SIG-M5 treated with dmso at 0.1 percent for 504 hours (cell line): ENCODE data around the gene HCAR2.
"Not testable (repeated sequence)": the region's sequence is repeated elsewhere in the genome, so short reads cannot be mapped to it uniquely, and the experiment has no call there.

Source experiments
- DNase-seq: peaks from one replicate; lab custom pipeline; 2025; ENCODE audit not compliant: unreplicated experiment; lab: John Stamatoyannopoulos, UW

Gene HCAR2

GRCh38 chr12:122668268-122668667, 34.9 kb downstream of the HCAR2 start:
- DNase-seq, result no peak

DNA sequence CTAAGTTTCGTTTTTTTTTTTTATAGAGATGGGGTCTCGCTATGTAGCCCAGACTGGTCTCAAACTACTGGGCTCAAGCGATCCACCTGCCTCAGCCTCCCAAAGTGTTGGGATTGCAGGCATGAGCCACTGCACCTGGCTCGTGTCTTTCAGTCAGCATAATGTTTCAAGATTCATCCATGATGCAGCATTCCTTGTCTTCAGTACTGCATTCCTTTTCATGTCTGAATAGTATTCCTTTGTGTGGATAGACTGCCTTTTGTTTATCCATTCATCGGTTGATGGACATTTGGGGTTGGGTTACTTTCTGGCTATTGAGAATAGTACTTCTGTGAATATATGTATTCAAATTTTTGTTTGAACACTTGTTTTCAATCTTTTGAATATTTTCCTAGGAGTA, 37.4 kb downstream of the HCAR2 start:
- no peak for DNase-seq

DNA sequence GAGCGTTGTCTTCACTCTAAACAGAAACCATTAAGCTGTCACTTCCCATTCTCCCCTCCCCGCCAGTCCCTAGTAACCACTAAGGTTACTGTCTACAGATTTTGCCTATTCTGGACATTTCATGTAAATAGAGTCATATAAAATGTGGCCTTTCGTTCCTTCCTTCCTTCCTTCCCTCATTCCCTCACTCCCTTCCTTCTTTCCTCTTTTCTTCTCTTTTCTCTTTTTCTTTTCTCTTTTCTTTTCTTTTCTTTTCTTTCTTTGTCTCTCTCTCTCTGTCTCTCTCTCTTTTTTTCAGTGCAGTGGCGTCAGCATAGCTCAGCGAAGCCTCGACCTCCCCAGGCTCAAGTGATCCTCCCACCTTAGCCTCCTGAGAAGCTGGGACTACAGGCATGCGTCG, 37.8 kb downstream of the HCAR2 start:
- DNase-seq, result no peak

- no peak for DNase-seq
These were observed 41.2 kb downstream of the HCAR2 start for GRCh38 chr12:122661938-122662337.

GRCh38 chr12:122661246-122661645, 41.9 kb downstream of the HCAR2 start:
- DNase-seq, result no peak

- no peak for DNase-seq
These were observed 43.6 kb downstream of the HCAR2 start for GRCh38 chr12:122659579-122659978.

DNA sequence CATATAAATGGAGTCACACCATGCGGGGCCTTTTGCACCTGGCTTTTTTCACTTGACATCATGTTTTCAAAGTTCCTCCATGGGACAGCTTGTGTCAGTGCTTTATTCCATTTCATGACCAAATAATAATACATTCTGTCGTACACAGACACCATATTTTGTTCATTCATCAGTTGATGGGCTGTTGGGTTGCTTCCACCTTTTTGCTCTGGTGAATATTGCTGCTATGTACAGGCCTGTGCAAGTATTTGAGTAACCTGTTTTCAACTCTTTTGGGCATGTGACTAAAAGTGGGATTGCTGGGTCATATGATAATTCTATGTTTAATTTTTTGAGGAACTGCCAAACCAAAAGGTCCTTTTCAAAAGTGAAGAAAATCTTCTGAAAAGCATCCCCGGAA, 46.9 kb downstream of the HCAR2 start:
- no peak for DNase-seq

DNA sequence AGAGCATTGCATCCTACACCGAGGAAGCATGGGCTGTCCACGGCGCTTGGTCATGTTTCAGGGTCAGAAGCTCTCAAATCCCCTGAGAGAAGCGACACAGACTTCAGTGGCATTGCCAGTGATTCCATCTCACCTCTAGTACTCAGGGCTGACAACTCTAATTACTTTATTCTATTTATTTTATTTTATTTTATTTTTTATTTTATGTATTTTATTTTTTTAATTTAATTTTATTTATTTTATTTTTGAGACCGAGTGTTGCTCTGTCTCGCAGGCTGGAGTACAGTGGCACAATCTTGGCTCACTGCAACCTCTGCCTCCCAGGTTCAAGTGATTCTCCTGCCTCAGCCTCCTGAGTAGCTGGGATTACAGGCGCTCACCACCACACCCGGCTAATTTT, 49.9 kb downstream of the HCAR2 start:
- not testable (repeated sequence) for DNase-seq

GRCh38 chr12:122651520-122652224, 51.5 kb downstream of the HCAR2 start:
- no peak for DNase-seq
